Measurements from ENCODE around the gene ARMH3. TPM values are rescaled to one million over a fixed set of nuclear protein-coding genes. Genes with fewer than 3 reads are reported as not detected.

ARMH3 gene
- total RNA-seq, 1 experiment from 2014 or later: 30.6 TPM

DNA sequence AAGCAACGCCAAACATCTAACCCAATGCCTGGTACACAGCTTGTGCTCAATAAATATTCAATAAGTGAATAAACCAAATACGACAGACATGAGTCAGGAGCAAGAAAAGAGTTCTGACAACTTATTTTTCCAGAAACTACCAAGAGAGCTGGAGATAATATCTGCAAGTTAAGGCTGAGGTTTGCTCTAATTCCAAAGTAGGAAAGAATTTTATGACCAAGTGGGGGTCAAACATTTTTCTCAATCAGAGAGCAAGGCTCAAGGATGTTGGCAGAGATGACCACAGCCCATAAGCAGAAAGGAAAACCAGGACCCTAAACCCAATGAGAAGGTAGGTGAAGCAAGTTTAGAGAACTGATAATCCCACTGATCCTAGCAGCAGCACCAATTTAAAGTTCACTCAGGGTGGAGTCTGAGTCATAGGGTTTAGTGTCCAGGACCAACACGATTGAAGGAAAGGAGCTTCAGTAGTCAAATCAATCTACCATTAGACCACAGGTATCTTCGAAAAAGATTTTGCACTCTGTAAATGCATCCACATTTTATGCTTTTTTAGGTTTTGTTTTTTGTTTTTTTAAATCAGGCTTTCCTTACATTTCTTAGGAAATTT lies 163.1 kb downstream of the ARMH3 start:
- TF ChIP-seq SIN3A (IDR thresholded peaks at IDR 0.05; ENCODE audit: borderline replicate concordance, insufficient read depth, low read depth, low read length): no peak
- TF ChIP-seq POLR2AphosphoS5 (IDR thresholded peaks at IDR 0.05; ENCODE audit: low read depth, low read length): no peak
- no peak for TF ChIP-seq TCF7L2 (IDR thresholded peaks at IDR 0.05; ENCODE audit: low read depth, low read length)
- TF ChIP-seq CTCF (IDR thresholded peaks at IDR 0.05): no peak
- TF ChIP-seq, protein P1, sequence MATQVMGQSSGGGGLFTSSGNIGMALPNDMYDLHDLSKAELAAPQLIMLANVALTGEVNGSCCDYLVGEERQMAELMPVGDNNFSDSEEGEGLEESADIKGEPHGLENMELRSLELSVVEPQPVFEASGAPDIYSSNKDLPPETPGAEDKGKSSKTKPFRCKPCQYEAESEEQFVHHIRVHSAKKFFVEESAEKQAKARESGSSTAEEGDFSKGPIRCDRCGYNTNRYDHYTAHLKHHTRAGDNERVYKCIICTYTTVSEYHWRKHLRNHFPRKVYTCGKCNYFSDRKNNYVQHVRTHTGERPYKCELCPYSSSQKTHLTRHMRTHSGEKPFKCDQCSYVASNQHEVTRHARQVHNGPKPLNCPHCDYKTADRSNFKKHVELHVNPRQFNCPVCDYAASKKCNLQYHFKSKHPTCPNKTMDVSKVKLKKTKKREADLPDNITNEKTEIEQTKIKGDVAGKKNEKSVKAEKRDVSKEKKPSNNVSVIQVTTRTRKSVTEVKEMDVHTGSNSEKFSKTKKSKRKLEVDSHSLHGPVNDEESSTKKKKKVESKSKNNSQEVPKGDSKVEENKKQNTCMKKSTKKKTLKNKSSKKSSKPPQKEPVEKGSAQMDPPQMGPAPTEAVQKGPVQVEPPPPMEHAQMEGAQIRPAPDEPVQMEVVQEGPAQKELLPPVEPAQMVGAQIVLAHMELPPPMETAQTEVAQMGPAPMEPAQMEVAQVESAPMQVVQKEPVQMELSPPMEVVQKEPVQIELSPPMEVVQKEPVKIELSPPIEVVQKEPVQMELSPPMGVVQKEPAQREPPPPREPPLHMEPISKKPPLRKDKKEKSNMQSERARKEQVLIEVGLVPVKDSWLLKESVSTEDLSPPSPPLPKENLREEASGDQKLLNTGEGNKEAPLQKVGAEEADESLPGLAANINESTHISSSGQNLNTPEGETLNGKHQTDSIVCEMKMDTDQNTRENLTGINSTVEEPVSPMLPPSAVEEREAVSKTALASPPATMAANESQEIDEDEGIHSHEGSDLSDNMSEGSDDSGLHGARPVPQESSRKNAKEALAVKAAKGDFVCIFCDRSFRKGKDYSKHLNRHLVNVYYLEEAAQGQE (IDR thresholded peaks at IDR 0.05; ENCODE audit: insufficient read depth in 1 of 2, low read depth in 2 of 2, low read length in 1 of 2): no peak
- no peaks in the 10 kb centered on the region for H3K27me3 ChIP-seq (ENCODE audit: control insufficient read depth, insufficient read depth, low read length)
- no peak for DNase-seq (ENCODE audit: low read depth, low spot score)
- POLR2A ChIA-PET: no interaction called here
- BruUV-seq (replicated peaks): no TSS peak
- intact Hi-C loops (cut with micrococcal nuclease; ENCODE audit: unreplicated experiment) (loop anchor here (5.0 kb wide), 1 partner anchor 109 kb away; no protein-coding TSS in a partner anchor), in situ Hi-C loops (cut with HindIII; ENCODE audit: low pct_unique_long_range_greater_than_20kb, low sequenced_read_pairs) (no loop called here)
- H3K9me3 ChIP-seq (ENCODE audit: control insufficient read depth, insufficient read depth, low read depth, low read length): no peaks in the 10 kb centered on the region
- CTCF ChIA-PET: interaction anchor here (0.7 kb wide), 2 partner anchors 116 to 882 kb away, joined by 3 read pairs; no protein-coding TSS in a partner anchor
- H3K4me1 ChIP-seq (ENCODE audit: control insufficient read depth, insufficient read depth, low read length): peaks cover 5% of the 10 kb centered on the region; the same call in 1 of the 2 replicates
- H3K4me3 ChIP-seq (ENCODE audit: low read depth in 2 of 2, low read length in 2 of 2): no peak overlapping the region
- no peak for ATAC-seq
- no peak overlapping the region for H3K27ac ChIP-seq (ENCODE audit: low read length)
- no peaks in the 10 kb centered on the region for H3K36me3 ChIP-seq (ENCODE audit: control insufficient read depth, insufficient read depth, low read length)

DNA sequence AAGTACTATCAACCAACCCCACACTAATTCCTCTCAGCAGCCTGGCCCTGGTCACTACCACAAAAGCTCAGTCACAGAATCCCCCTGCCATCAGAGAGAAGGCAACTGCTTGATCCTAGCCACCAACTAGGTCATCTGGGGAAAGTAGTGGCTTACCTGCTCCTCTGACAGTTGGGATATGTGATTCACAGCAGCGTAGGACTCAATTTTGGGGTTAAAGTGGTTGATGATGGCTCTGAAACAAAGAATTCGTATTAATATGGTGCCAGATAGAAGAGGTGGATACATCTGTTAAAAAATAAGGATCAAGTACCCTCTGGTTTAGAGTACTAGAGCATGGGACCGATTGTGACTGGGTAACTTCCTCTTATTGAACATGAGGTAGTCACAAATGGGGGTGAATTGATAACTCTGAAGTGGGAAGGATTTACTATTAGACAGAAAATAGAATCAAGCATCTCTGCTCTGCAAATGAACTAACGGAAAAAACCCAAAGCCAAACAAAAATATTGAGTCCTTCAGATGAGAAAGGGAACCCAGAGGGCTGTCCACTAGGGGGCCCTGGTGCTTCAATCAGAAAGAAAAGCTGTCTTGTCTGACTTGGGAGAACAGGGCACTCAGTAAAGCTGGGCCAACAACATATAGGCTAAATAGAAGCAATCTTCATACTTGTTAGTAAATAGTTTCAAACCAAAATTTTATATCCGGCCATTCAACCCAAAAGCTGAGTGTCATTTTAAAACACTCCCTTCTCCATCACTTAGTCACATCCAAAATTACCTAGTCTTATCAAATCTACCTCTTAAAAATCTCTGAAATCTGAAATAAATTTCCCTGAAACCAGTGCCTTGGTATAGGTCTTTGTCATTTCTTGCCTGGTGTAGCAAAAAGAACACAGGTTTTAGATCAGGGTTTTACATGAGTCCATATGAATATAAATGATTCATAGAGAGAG lies 166.4 kb downstream of the ARMH3 start:
- H3K4me3 ChIP-seq (ENCODE audit: low read depth in 2 of 2, low read length in 2 of 2): no peak overlapping the region
- no peaks in the 10 kb centered on the region; the same call in 1 of the 2 replicates for H3K4me1 ChIP-seq (ENCODE audit: control insufficient read depth, insufficient read depth, low read length)
- no peaks in the 10 kb centered on the region for H3K9me3 ChIP-seq (ENCODE audit: control insufficient read depth, insufficient read depth, low read depth, low read length)
- no peaks in the 10 kb centered on the region for H3K36me3 ChIP-seq (ENCODE audit: control insufficient read depth, insufficient read depth, low read length)
- no peak overlapping the region for H3K27ac ChIP-seq (ENCODE audit: low read length)
- in situ Hi-C loops (cut with HindIII; ENCODE audit: low pct_unique_long_range_greater_than_20kb, low sequenced_read_pairs) (no loop called here), intact Hi-C loops (cut with micrococcal nuclease; ENCODE audit: unreplicated experiment) (loop anchor here (2.0 to 5.0 kb wide), 3 partner anchors 49 to 123 kb away; no protein-coding TSS in a partner anchor)
- POLR2A ChIA-PET: no interaction called here
- peak; percentile 94 for ATAC-seq
- peak; percentile 53 for DNase-seq (ENCODE audit: low read depth, low spot score)
- CTCF ChIA-PET: interaction anchor here (0.5 to 2.3 kb wide), 10 partner anchors 18 to 283 kb away, joined by 3 to 12 read pairs (median 3); no protein-coding TSS in a partner anchor
- BruUV-seq (replicated peaks): no TSS peak
- TF ChIP-seq SIN3A (IDR thresholded peaks at IDR 0.05; ENCODE audit: borderline replicate concordance, insufficient read depth, low read depth, low read length) (no peak), CTCF (IDR thresholded peaks at IDR 0.05) (peak; percentile 96)
- no peaks in the 10 kb centered on the region for H3K27me3 ChIP-seq (ENCODE audit: control insufficient read depth, insufficient read depth, low read length)

All from Panc1 (cell line).